GM21526 (cell line): ENCODE results near the gene DUT.

Experiments used
- ATAC-seq: cut with Tn5 transposase; IDR thresholded peaks from one replicate; pipeline ENCODE4 v1.9.1; 2021; ENCODE audit warnings: moderate library complexity; ENCODE audit not compliant: unreplicated experiment, low FRiP score

Gene DUT

GRCh38 chr15:48330855-48331795, at the start of gene DUT:
DUT (plus strand) TSS chr15:48331429; CDS start chr15:48331516, 87 bp downstream.
- ATAC-seq = peak; percentile 88

- no peak for ATAC-seq
These were observed 49.6 kb upstream of the DUT start for GRCh38 chr15:48281674-48282073.

- ATAC-seq = no peak
These were observed 49.0 kb upstream of the DUT start for GRCh38 chr15:48282216-48282615.

- no peak for ATAC-seq
These were observed 47.7 kb upstream of the DUT start for GRCh38 chr15:48283396-48284145.

GRCh38 chr15:48285329-48286214, 45.7 kb upstream of the DUT start:
- ATAC-seq = peak; percentile 62

- ATAC-seq = no peak
These were observed 41.6 kb upstream of the DUT start for GRCh38 chr15:48289628-48290027.

- ATAC-seq = no peak
These were observed 38.8 kb upstream of the DUT start for GRCh38 chr15:48292458-48292857.

GRCh38 chr15:48297668-48298067, 33.6 kb upstream of the DUT start:
- no peak for ATAC-seq

GRCh38 chr15:48298914-48299313, 32.3 kb upstream of the DUT start:
- ATAC-seq = no peak

- ATAC-seq = no peak
These were observed 31.2 kb upstream of the DUT start for GRCh38 chr15:48300038-48300437.

GRCh38 chr15:48304398-48304797, 26.8 kb upstream of the DUT start:
- ATAC-seq = no peak

GRCh38 chr15:48306639-48307038, 24.6 kb upstream of the DUT start:
- no peak for ATAC-seq

- ATAC-seq = no peak
These were observed 23.6 kb upstream of the DUT start for GRCh38 chr15:48307586-48307985.

GRCh38 chr15:48309740-48310139, 21.5 kb upstream of the DUT start:
- ATAC-seq = no peak

- no peak for ATAC-seq
These were observed 18.0 kb upstream of the DUT start for GRCh38 chr15:48313216-48313615.

GRCh38 chr15:48315041-48315440, 16.2 kb upstream of the DUT start:
- no peak for ATAC-seq

- ATAC-seq = no peak
These were observed 14.0 kb upstream of the DUT start for GRCh38 chr15:48317221-48317620.

- no peak for ATAC-seq
These were observed 13.1 kb upstream of the DUT start for GRCh38 chr15:48318131-48318530.

- no peak for ATAC-seq
These were observed 7.9 kb upstream of the DUT start for GRCh38 chr15:48323294-48323693.

GRCh38 chr15:48324949-48325348, 6.3 kb upstream of the DUT start:
- ATAC-seq = no peak

- ATAC-seq = no peak
These were observed 5.8 kb upstream of the DUT start for GRCh38 chr15:48325400-48325799.
